OCI-LY1 (cell line): ENCODE results near the gene HEPACAM.

Source experiments
- H2AFZ ChIP-seq: fragments of 200-600 bp; sonication (generic), shearing (Covaris generic); 2 replicates; pipeline ENCODE4 v1.6.0; 2014; ENCODE audit warnings: antibody characterized with exemption, mild to moderate bottlenecking, low read length
- H3F3A ChIP-seq: fragments of 200-600 bp; sonication (generic), shearing (Covaris generic); 2 replicates; pipeline ENCODE4 v1.6.0; 2014; ENCODE audit warnings: mild to moderate bottlenecking, antibody characterized with exemption, low read length, moderate library complexity; ENCODE audit not compliant: insufficient read depth
- H3K27ac ChIP-seq: fragments of 200-600 bp; sonication (generic); 2 replicates; pipeline ENCODE4 v1.5.1; 2014; ENCODE audit warnings: low read length, mixed run types, mild to moderate bottlenecking, low read depth; ENCODE audit not compliant: poor library complexity, severe bottlenecking
- H3K27me3 ChIP-seq: fragments of 200-600 bp; sonication (generic); 2 replicates; pipeline ENCODE4 v1.6.0; 2014; ENCODE audit warnings: antibody characterized with exemption, mild to moderate bottlenecking, low read length, moderate library complexity; ENCODE audit not compliant: insufficient read depth
- H3K36me3 ChIP-seq: fragments of 200-600 bp; sonication (generic); 2 replicates; pipeline ENCODE4 v1.6.1; 2014; ENCODE audit warnings: mild to moderate bottlenecking, antibody characterized with exemption, low read length, moderate library complexity, mixed read lengths; ENCODE audit not compliant: insufficient read depth
- H3K4me1 ChIP-seq: fragments of 200-600 bp; sonication (generic); 2 replicates; pipeline ENCODE4 v1.5.1; 2014; ENCODE audit warnings: mild to moderate bottlenecking, low read length, moderate library complexity; ENCODE audit not compliant: insufficient read depth, severe bottlenecking
- H3K4me2 ChIP-seq: fragments of 200-600 bp; sonication (generic), shearing (Covaris generic); 2 replicates; pipeline ENCODE4 v1.6.1; 2014; ENCODE audit warnings: low read length
- H3K4me3 ChIP-seq: fragments of 200-600 bp; sonication (generic); 2 replicates; pipeline ENCODE4 v1.5.1; 2014; ENCODE audit warnings: low read length, low read depth, mild to moderate bottlenecking, mixed read lengths; ENCODE audit not compliant: poor library complexity, severe bottlenecking
- H3K79me2 ChIP-seq: fragments of 200-600 bp; shearing (Covaris generic); 2 replicates; pipeline ENCODE4 v1.6.1; 2016; ENCODE audit warnings: mixed run types, low read length, mixed read lengths; ENCODE audit not compliant: insufficient read depth
- H3K9ac ChIP-seq: fragments of 200-600 bp; sonication (generic), shearing (Covaris generic); 2 replicates; pipeline ENCODE4 v1.6.1; 2014; ENCODE audit warnings: mild to moderate bottlenecking, low read length, mixed read lengths
- H3K9me2 ChIP-seq: fragments of 200-600 bp; sonication (generic), shearing (Covaris generic); 2 replicates; pipeline ENCODE4 v1.6.1; 2014; ENCODE audit warnings: low read depth, mild to moderate bottlenecking, low read length, mixed read lengths
- H3K9me3 ChIP-seq: fragments of 200-600 bp; shearing (Covaris generic); 2 replicates; pipeline ENCODE4 v1.6.1; 2014; ENCODE audit warnings: low read length, mixed read lengths
- H4K20me1 ChIP-seq: fragments of 200-600 bp; sonication (generic), shearing (Covaris generic); 2 replicates; pipeline ENCODE4 v1.6.0; 2016; ENCODE audit warnings: mild to moderate bottlenecking, low read length; ENCODE audit not compliant: insufficient read depth
- CTCF ChIP-seq: fragments of 200-600 bp; sonication (generic), shearing (Covaris generic); IDR thresholded peaks from 2 replicates; pipeline ENCODE4 v1.5.1; 2017; ENCODE audit warnings: mild to moderate bottlenecking, antibody characterized with exemption, low read length, moderate library complexity, mixed read lengths
- EZH2 ChIP-seq: fragments of 200-600 bp; sonication (generic), shearing (Covaris generic); IDR thresholded peaks from 2 replicates; pipeline ENCODE4 v1.8.0; 2017; ENCODE audit warnings: borderline replicate concordance, mixed run types, mild to moderate bottlenecking, antibody characterized with exemption, low read length, moderate library complexity, mixed read lengths

The HEPACAM gene

GRCh38 chr11:124884869-124885479 is 50.9 kb downstream of the HEPACAM start:
- no peak for TF ChIP-seq CTCF
- TF ChIP-seq EZH2: no peak
- Histone ChIP-seq H3K36me3 (no peaks in the 10 kb centered on the region), H3K27me3 (no peaks in the 10 kb centered on the region), H3F3A (no peaks in the 10 kb centered on the region), H3K79me2 (no peaks in the 10 kb centered on the region), H3K9me2 (no peaks in the 10 kb centered on the region), H3K4me1 (no peaks in the 10 kb centered on the region), H3K9ac (no peak overlapping the region), H3K27ac (no peak overlapping the region), H2AFZ (no peak overlapping the region), H3K9me3 (no peaks in the 10 kb centered on the region), H3K4me3 (no peak overlapping the region), H4K20me1 (no peaks in the 10 kb centered on the region), H3K4me2 (no peak overlapping the region)

GRCh38 chr11:124884340-124884739 is 51.5 kb downstream of the HEPACAM start:
- H3K4me3 ChIP-seq: no peak overlapping the region
- H3K27ac ChIP-seq: no peak overlapping the region
- no peak overlapping the region for H3K9ac ChIP-seq
- no peaks in the 10 kb centered on the region for H3K36me3 ChIP-seq
- H3K9me2 ChIP-seq: no peaks in the 10 kb centered on the region
- no peaks in the 10 kb centered on the region for H3K27me3 ChIP-seq
- no peak overlapping the region for H3K4me2 ChIP-seq
- no peaks in the 10 kb centered on the region for H3K9me3 ChIP-seq
- H3F3A ChIP-seq: no peaks in the 10 kb centered on the region
- H3K79me2 ChIP-seq: no peaks in the 10 kb centered on the region
- no peak overlapping the region for H2AFZ ChIP-seq
- no peak for TF ChIP-seq EZH2
- no peak for TF ChIP-seq CTCF
- no peaks in the 10 kb centered on the region for H3K4me1 ChIP-seq
- no peaks in the 10 kb centered on the region for H4K20me1 ChIP-seq

- H3K27ac ChIP-seq: no peak overlapping the region
- no peaks in the 10 kb centered on the region for H3K36me3 ChIP-seq
- TF ChIP-seq EZH2: no peak
- no peak for TF ChIP-seq CTCF
- no peaks in the 10 kb centered on the region for H4K20me1 ChIP-seq
- H3K9ac ChIP-seq: no peak overlapping the region
- no peaks in the 10 kb centered on the region for H3K79me2 ChIP-seq
- no peaks in the 10 kb centered on the region for H3F3A ChIP-seq
- H3K4me2 ChIP-seq: no peak overlapping the region
- H3K9me2 ChIP-seq: no peaks in the 10 kb centered on the region
- no peaks in the 10 kb centered on the region for H3K9me3 ChIP-seq
- H2AFZ ChIP-seq: no peak overlapping the region
- H3K27me3 ChIP-seq: no peaks in the 10 kb centered on the region; the same call in 1 of the 2 replicates
- no peaks in the 10 kb centered on the region for H3K4me1 ChIP-seq
- H3K4me3 ChIP-seq: no peak overlapping the region
Measured at GRCh38 chr11:124882339-124883071, 53.3 kb downstream of the HEPACAM start.
